ENCODE measurements around the gene FBXW8.
A peak's percentile ranks its signal among the peaks of the same experiment; 100 is the strongest.

- TF ChIP-seq POLR2A (IDR thresholded peaks at IDR 0.05): no peak
- peak in 2 of 5 experiments; percentile 8 to 32 for TF ChIP-seq CTCF (IDR thresholded peaks at IDR 0.05 in 4 of 5, conservative IDR thresholded peaks at IDR 0.05 in 1 of 5)
These were observed 44.8 kb downstream of the FBXW8 start for GRCh38 chr12:116955382-116956021.
